Kidney glomerular epithelial cell (primary cell): ENCODE measurements around the gene PDPR.
"Not testable (repeated sequence)": the region's sequence is repeated elsewhere in the genome, so short reads cannot be mapped to it uniquely, and the experiment has no call there.

Experiments
- DNase-seq: peaks from one replicate; lab custom pipeline; 2025; lab: John Stamatoyannopoulos, UW

Gene PDPR

DNA sequence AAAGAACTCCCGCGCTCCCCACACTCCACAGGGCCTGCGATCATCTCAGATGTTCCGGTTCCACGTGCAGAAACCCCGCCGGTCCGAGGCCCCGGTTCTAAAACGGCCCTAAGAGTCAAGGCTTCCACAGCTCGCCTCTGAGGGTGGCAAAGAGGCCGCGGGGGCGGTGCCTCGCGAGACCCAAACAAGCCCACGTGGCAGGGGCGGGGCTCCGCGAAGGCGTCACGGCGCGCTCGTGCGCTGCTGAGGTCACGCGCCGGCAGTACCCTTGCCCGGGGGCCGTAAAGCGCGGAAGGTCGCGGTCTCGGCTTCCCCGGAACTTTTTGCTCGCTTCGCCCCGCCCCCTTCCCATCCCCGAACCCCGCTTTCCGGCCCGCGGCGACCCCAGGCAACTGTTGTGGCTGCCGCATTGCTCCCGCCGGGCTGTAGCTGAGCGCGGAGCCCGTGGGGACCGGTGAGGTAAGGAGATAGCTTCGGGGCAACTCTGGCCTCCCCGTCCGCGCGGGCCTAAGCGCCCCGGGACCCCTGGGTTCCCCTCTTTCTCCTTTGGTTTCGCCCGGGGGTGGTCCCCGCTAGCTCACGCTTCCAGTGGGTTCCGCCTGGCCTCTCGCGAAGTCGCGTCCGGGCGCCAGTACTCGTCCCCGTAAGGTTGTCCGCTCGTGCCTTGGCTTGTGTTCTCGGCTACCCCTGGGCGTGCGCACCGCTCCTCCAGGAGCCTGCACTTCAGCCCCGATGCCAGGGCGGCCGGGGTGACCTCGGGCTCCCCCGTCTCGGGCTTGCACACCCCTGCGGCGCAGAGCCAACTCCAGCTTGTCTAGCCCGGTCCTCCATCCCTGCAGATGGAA is at the start of gene PDPR:
Gene PDPR (plus strand): TSS at position 351 of the 845 bp plus-strand sequence. CDS start 6,161 bp downstream, outside the sequence.
- peak; percentile 63 for DNase-seq

GRCh38 chr16:70064841-70065370 is 49.2 kb upstream of the PDPR start:
- DNase-seq = peak; percentile 16

GRCh38 chr16:70065376-70065745 is 48.8 kb upstream of the PDPR start:
- not testable (repeated sequence) for DNase-seq

- peak; percentile 62 for DNase-seq
These were observed 48.1 kb upstream of the PDPR start for GRCh38 chr16:70065746-70066658.

- not testable (repeated sequence) for DNase-seq
These were observed 47.4 kb upstream of the PDPR start for GRCh38 chr16:70066751-70067150.

DNA sequence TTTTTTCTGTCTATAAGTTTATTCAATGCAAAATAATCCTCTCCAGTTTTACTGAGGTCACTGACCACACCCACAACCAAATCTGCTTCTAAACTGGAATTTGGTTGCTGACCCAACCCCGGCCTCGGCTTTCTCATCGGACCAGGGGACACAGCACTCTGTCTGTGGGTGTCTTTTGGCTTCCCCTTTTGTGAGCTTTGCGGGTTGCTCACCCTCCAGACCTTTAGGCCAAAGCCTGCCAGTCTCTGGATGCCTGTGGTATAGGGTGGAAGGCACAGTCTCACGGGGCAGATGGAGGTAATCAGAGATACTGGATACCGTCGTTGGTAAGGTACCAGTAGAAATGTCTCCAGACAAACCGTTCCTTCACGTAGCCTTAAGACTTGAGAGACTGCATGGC is 35.1 kb upstream of the PDPR start:
- not testable (repeated sequence) for DNase-seq

DNA sequence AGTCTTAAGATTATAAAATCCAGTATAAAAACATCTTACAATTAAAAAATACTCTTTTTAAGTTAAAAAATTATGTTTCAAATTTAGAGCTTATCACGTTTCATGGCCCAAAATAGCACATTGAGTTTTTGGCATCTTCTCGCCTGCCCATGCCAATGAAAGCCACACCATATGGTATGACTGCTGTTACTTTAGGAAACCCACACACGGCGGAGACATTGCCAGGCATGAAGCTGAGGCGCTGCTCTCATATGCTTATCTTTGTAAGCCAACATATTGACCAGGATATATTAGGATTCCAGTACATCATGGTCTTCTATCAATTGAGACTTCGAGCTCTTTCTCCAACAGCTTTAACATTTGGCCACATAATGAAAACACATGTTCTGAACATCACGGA is 32.9 kb upstream of the PDPR start:
- not testable (repeated sequence) for DNase-seq

GRCh38 chr16:70083931-70084330 is 30.2 kb upstream of the PDPR start:
- not testable (repeated sequence) for DNase-seq

DNA sequence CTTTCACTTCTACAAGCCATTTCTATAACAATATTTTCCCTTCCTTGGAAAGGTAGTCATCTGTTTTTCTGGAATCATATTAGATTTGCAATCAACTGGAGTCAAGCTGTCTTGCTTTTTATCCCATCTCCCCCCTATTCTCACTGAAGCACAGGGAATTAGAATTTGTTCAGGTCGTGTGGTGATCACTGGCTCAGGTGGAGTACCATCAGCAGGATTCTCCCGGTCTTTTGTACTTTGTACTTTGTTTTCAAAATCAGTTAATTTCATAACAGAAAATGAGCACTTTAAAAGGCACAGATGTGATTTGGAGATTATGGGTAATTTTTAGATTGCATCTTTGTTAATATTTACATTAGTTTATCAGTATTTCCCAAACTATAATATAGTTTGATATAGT is 26.0 kb upstream of the PDPR start:
- DNase-seq = not testable (repeated sequence)

- not testable (repeated sequence) for DNase-seq
These were observed 25.3 kb upstream of the PDPR start for GRCh38 chr16:70088877-70089276.

DNA sequence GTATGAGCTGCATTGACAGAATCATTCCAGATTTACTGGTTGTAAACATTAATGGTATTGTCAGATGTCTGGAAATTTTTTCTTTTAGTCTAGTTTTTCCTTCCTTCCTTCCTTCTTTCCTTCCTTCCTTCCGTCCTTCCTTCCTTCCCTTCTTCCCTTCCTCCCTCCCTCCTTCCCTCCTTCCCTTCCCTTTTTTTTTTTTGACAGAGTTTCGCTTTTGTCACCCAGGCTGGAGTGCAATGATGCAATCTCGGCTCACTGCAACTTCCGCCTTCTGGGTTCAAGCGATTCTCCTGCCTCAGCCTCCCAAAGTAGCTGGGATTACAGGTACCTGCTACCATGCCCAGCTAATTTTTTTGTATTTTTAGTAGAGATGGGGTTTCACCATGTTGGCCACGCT is 24.8 kb upstream of the PDPR start:
- not testable (repeated sequence) for DNase-seq

DNA sequence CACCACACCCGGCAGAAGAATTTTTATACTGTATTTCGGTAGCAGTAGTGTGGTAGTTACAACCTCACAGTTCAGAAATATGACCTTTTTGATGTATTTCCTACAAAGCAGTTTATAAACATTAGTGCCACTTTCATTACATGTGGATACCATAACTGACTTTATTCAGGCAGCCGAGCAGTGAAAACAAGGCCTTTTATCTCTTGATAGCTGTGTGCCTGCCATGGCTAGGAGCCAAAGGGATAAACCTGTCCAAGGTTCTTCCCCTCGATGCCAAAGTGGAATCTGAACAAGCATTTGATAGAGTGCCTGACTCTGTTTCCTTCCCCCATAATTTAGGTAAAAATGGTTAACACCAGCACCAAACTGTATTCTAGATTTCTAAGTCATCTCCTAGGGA is 23.0 kb upstream of the PDPR start:
- DNase-seq = not testable (repeated sequence)

DNA sequence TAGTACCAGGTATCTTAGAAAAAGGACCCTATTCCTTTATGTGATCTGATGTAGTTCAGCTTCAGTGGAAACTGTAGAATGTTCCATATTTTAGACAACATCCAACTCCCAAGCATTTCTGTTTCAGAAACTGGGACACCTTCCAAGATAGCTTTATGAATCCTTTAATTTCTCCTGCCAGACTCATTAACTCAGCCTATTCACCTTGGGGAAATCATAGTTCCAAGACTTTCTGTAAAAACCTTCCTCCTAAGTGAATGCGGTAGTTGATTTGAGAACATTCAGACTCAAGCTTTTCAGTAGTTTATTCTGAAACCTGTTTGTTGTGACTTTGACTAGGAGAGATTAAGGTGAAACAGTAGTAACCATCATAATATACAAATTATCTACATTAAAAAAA is 20.0 kb upstream of the PDPR start:
- DNase-seq = not testable (repeated sequence)

- not testable (repeated sequence) for DNase-seq
These were observed 4.4 kb upstream of the PDPR start for GRCh38 chr16:70109583-70110279.

DNA sequence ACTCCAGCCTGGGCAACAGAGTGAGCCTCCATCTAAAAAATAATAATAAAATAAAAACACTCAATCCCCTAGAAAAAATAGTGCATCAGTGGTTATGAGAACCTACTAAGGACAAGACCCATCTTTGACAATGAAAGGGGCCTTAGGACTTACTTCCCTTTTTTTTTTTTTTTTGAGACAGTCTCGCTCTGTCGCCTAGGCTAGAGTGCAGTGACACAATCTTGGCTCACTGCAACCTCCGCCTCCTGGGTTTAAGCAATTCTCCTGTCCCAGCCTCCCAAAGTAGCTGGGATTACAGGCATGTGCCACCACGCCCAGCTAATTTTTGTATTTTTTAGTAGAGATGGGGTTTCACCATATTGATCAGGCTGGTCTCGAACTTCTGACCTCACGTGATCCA is 2.0 kb upstream of the PDPR start:
- not testable (repeated sequence) for DNase-seq

DNA sequence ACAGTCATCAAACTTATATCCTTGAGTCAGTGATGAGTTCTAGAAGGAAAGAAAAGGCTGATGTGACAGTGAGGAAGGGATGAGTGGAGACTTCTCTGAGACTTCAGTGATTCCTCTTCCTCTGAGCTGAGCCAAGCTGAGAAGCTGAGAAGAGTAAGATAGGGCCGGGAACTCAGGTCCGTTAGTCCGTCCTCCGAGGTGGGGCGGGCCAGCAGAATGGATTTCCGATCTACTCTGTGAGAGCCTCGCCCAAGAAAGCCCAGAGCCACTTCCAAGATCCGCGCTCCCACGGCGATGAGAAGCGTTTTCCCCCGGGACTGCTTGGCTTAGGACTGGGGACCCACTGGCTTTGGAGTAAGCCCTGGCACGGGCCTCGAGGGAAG is 542 bp upstream of the PDPR start:
- not testable (repeated sequence) for DNase-seq

DNA sequence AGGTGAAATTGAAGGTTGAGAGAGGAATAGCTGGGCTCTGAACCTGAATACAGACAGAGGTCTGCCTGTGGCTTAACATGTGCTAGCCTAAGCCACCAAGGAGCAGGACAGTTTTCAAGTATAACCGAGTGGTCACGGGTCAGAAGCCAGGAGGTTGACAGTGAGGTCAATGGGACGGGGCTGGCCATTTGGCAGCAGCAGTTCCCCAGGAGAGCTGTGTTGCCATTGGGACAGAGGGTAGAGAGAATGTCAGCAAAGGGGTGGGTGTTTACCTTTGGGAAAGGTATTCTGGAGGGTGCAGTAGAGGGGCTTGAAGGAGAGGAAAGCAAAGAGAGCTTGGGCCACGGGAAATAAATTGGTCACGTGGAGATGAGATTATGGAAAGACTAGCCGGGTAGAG is 4.2 kb downstream of the PDPR start:
- DNase-seq = not testable (repeated sequence)

DNA sequence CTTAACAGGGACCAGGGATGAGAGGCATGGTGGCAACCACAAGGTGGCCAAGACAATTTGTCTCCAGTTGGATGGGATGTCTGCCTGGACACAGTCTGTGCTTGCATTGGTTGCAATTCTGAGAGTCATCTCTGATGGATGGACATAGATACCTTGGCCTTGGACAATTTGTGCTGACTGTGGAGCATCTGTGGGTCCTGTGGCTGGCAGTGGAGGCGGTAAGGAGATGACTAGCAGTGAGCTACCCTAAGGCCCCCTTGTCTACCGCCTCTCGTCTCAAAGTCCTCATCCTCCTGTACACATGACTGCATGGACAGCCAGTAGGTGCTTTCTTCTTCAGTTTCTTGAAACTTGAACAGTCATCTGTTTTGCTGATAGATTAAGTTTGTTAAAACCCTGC is 4.6 kb downstream of the PDPR start:
- DNase-seq = not testable (repeated sequence)

DNA sequence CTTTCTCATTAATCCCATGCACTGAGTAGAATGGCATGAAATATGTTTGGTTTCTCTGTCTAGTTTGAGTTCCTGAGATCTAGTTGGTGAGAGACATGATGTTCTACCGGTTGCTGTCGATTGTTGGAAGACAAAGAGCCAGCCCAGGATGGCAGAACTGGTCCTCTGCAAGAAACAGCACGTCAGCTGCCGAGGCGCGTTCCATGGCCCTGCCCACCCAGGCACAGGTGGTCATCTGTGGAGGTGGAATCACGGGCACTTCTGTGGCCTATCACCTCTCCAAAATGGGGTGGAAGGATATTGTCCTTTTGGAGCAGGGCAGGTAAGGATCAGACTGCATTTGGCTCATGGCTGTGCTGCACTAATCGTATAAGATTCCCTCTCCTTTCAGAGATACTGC is 6.3 kb downstream of the PDPR start:
- not testable (repeated sequence) for DNase-seq

DNA sequence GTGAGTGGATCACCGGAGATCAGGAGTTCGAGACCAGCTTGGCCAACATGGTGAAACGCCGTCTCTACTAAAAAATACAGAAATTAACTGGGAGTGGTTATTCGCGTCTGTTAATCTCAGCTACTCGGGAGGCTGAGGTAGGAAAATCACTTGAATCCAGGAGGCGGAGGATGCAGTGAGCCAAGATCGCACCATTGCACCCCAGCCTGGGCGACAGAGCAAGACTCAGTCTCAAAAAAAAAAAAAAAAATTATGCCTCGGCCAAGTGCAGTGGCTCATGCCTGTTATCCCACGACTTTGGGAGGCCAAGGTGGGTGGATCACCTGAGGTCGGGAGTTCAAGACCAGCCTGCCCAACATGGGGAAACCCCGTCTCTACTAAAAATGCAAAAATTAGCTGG is 9.7 kb downstream of the PDPR start:
- DNase-seq = not testable (repeated sequence)

- DNase-seq = not testable (repeated sequence)
These were observed 12.1 kb downstream of the PDPR start for GRCh38 chr16:70126226-70126625.

- not testable (repeated sequence) for DNase-seq
These were observed 13.6 kb downstream of the PDPR start for GRCh38 chr16:70127706-70128105.
